GM10248 (cell line): Measurements from ENCODE around the gene VIPR1.
A peak's percentile ranks its signal among the peaks of the same experiment; 100 is the strongest.

Source experiments
- CTCF ChIA-PET: fragments of 300-600 bp; sonication (Branson Sonifier 250); formaldehyde crosslinking; extraction: SDS; loops from one replicate; lab custom pipeline; 2021; ENCODE audit warnings: antibody characterized with exemption; lab: Yijun Ruan, JAX
- POLR2A ChIA-PET: fragments of 350-650 bp; sonication (Branson Sonifier 250); formaldehyde crosslinking; extraction: SDS; loops from one replicate; lab custom pipeline; 2020; ENCODE audit warnings: antibody characterized with exemption; lab: Yijun Ruan, JAX
- DNase-seq: peaks from one replicate; pipeline ENCODE4 v3.0.0; 2012; ENCODE audit errors: extremely low spot score
- TF ChIP-seq, protein P1 (sequence below): IDR thresholded peaks from 2 replicates; pipeline ENCODE4 v1.5.1; 2012; ENCODE audit warnings: mild to moderate bottlenecking, low read depth; ENCODE audit errors: extremely low read depth, missing control alignments, control extremely low read depth

VIPR1 gene

GRCh38 chr3:42581709-42582473 is 79.4 kb downstream of the VIPR1 start, which contains the start of gene SEC22C:
TSS of gene SEC22C (minus strand) at chr3:42581967. CDS start at chr3:42569046, 12,921 bp downstream.
- peak; percentile 99 for DNase-seq
- ChIA-PET POLR2A (interaction anchor here (1.5 kb wide), 1 partner anchor 9 kb away, joined by 3 read pairs; the partner anchor contains the start of gene SS18L2), CTCF (interaction anchor here (0.8 to 3.9 kb wide), 10 partner anchors 10 to 297 kb away, joined by 3 to 15 read pairs (median 5); partner anchors contain the start of gene NKTR)
- TF ChIP-seq, protein P1, sequence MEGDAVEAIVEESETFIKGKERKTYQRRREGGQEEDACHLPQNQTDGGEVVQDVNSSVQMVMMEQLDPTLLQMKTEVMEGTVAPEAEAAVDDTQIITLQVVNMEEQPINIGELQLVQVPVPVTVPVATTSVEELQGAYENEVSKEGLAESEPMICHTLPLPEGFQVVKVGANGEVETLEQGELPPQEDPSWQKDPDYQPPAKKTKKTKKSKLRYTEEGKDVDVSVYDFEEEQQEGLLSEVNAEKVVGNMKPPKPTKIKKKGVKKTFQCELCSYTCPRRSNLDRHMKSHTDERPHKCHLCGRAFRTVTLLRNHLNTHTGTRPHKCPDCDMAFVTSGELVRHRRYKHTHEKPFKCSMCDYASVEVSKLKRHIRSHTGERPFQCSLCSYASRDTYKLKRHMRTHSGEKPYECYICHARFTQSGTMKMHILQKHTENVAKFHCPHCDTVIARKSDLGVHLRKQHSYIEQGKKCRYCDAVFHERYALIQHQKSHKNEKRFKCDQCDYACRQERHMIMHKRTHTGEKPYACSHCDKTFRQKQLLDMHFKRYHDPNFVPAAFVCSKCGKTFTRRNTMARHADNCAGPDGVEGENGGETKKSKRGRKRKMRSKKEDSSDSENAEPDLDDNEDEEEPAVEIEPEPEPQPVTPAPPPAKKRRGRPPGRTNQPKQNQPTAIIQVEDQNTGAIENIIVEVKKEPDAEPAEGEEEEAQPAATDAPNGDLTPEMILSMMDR, result peak; percentile 56

GRCh38 chr3:42582474-42583070 is 80.1 kb downstream of the VIPR1 start:
- TF ChIP-seq, protein P1, result no peak
- no peak for DNase-seq
- CTCF ChIA-PET, result interaction anchor here (0.7 to 3.9 kb wide), 11 partner anchors 9 to 296 kb away, joined by 3 to 15 read pairs (median 5); partner anchors contain the start of gene NKTR
- POLR2A ChIA-PET, result interaction anchor here (1.5 kb wide), 1 partner anchor 8 kb away, joined by 3 read pairs; the partner anchor contains the start of gene SS18L2
